GOT3 (cell line): ENCODE results near the gene DLD.
A peak's percentile ranks its signal among the peaks of the same experiment; 100 is the strongest.
"Not testable (repeated sequence)": the region's sequence is repeated elsewhere in the genome, so short reads cannot be mapped to it uniquely, and the experiment has no call there.

Experiments
- DNase-seq: peaks from one replicate; lab custom pipeline; 2025; ENCODE audit warnings: mixed read lengths; lab: John Stamatoyannopoulos, UW

DLD gene

GRCh38 chr7:107890962-107891635, at the start of gene DLD:
Gene DLD, plus strand, starts transcription at chr7:107891183. Its CDS starts 68 bp downstream, at chr7:107891251.
- DNase-seq, result peak; percentile 71

- DNase-seq, result no peak
These were observed 48.8 kb upstream of the DLD start for GRCh38 chr7:107842213-107842612.

GRCh38 chr7:107843184-107843583, 47.8 kb upstream of the DLD start:
- DNase-seq, result no peak

- no peak for DNase-seq
These were observed 44.7 kb upstream of the DLD start for GRCh38 chr7:107846324-107846723.

- DNase-seq, result no peak
These were observed 43.7 kb upstream of the DLD start for GRCh38 chr7:107847168-107847835.

GRCh38 chr7:107847836-107848175, 43.2 kb upstream of the DLD start:
- not testable (repeated sequence) for DNase-seq

- not testable (repeated sequence) for DNase-seq
These were observed 42.8 kb upstream of the DLD start for GRCh38 chr7:107848211-107848610.

- DNase-seq, result no peak
These were observed 40.8 kb upstream of the DLD start for GRCh38 chr7:107850216-107850615.

- no peak for DNase-seq
These were observed 40.3 kb upstream of the DLD start for GRCh38 chr7:107850643-107851042.

GRCh38 chr7:107854454-107854853, 36.5 kb upstream of the DLD start:
- no peak for DNase-seq

GRCh38 chr7:107854989-107855388, 36.0 kb upstream of the DLD start:
- no peak for DNase-seq

- no peak for DNase-seq
These were observed 34.0 kb upstream of the DLD start for GRCh38 chr7:107856806-107857540.

GRCh38 chr7:107857541-107857912, 33.5 kb upstream of the DLD start:
- DNase-seq, result no peak

GRCh38 chr7:107858280-107858679, 32.7 kb upstream of the DLD start:
- no peak for DNase-seq

GRCh38 chr7:107860279-107860961, 30.6 kb upstream of the DLD start:
- DNase-seq, result no peak

GRCh38 chr7:107860981-107861652, 29.9 kb upstream of the DLD start:
- no peak for DNase-seq

GRCh38 chr7:107865956-107866775, 24.8 kb upstream of the DLD start:
- no peak for DNase-seq

- DNase-seq, result no peak
These were observed 23.0 kb upstream of the DLD start for GRCh38 chr7:107867858-107868466.

GRCh38 chr7:107870427-107871000, 20.5 kb upstream of the DLD start:
- DNase-seq, result no peak

GRCh38 chr7:107874111-107874510, 16.9 kb upstream of the DLD start:
- no peak for DNase-seq
